K562 (cell line): ENCODE data around the gene LPAR2.

Experiments
- EGR1 ChIP-seq: fragments of 450-650 bp; conservative IDR thresholded peaks from 2 replicates; pipeline ENCODE4 v1.6.1; 2017; ENCODE audit warnings: mild to moderate bottlenecking
- HSF4 ChIP-seq: fragments of 250-450 bp; sonication (Bioruptor Pico); IDR thresholded peaks from 2 replicates; pipeline ENCODE4 v2.1.2; 2022; ENCODE audit warnings: mild to moderate bottlenecking, moderate library complexity, borderline replicate concordance
- POLR2A ChIP-seq: fragments of 450-650 bp; conservative IDR thresholded peaks from 2 replicates; pipeline ENCODE4 v1.6.1; 2016
- RBM25 ChIP-seq: fragments of 200-400 bp; formaldehyde crosslinking; IDR thresholded peaks from 2 replicates; pipeline ENCODE4 v1.6.1; 2018; ENCODE audit warnings: low read length, low read depth, moderate library complexity; ENCODE audit not compliant: severe bottlenecking
- TEAD1 ChIP-seq, 2 experiments: fragments of 450-650 bp in 1 of 2; sonication (generic) in 1 of 2; formaldehyde crosslinking; IDR thresholded peaks; 2 replicates each; pipeline versions ENCODE4 v1.4.0 to v1.8.0; 2020 to 2022; ENCODE audit warnings: mild to moderate bottlenecking in 2 of 2, missing genetic modification reagents in 1 of 2
- ZNF133 ChIP-seq: fragments of 250-450 bp; sonication (Bioruptor Pico); IDR thresholded peaks from 2 replicates; pipeline ENCODE4 v1.4.0; 2020; ENCODE audit warnings: mild to moderate bottlenecking
- ZNF134 ChIP-seq: fragments of 250-450 bp; sonication (Bioruptor Pico); conservative IDR thresholded peaks from 2 replicates; pipeline ENCODE4 v1.4.0; 2020
- ZNF696 ChIP-seq: fragments of 250-450 bp; sonication (Bioruptor Pico); conservative IDR thresholded peaks from 2 replicates; pipeline ENCODE4 v1.4.0; 2020; ENCODE audit warnings: mild to moderate bottlenecking, moderate library complexity
- TF ChIP-seq, protein P1 (sequence below): IDR thresholded peaks from 3 replicates; pipeline ENCODE4 v1.6.1; 2011; ENCODE audit warnings: borderline replicate concordance, mild to moderate bottlenecking, moderate library complexity; ENCODE audit not compliant: insufficient read length; ENCODE audit errors: extremely low read depth
- TF ChIP-seq, protein P2 (sequence below), 3 experiments: IDR thresholded peaks in 2 of 3; conservative IDR thresholded peaks in 1 of 3; 2 replicates each; pipeline ENCODE4 v1.5.1; 2011 to 2012; ENCODE audit warnings: low read length in 3 of 3, mild to moderate bottlenecking in 3 of 3, control low read depth in 2 of 3, improper control_type of control experiment in 1 of 3, inconsistent platforms in 1 of 3, low read depth in 1 of 3, mixed read lengths in 1 of 3, moderate library complexity in 1 of 3; ENCODE audit not compliant: insufficient read depth in 2 of 3

DNA sequence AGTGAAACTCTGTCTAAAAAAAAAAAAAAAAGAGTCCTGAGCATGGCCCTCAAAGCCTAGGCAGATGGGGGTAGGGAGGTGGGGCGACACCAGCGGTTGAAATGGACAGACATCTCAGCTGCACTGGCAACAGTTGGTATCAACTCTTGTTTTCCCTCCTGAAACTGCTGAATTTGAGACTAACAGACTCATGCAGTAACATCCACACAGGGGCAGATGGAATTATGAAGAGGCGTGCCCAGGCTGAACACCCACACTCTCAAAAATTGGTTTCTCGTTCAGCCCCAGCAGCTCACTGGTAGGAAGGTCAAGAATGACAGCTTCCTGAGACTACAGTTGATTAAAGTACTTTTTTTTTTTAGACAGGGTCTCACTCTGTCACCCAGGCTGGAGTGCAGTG lies 33.6 kb downstream of the LPAR2 start:
- TF ChIP-seq POLR2A (no peak), ZNF134 (CRISPR knock-in tag) (no peak), HSF4 (CRISPR knock-in tag) (no peak), EGR1 (no peak), RBM25 (no peak), ZNF133 (no peak), TEAD1 (CRISPR knock-in tag; IDR thresholded peaks at IDR 0.05) (no peak), ZNF696 (CRISPR knock-in tag) (no peak)
- TF ChIP-seq, protein P1, sequence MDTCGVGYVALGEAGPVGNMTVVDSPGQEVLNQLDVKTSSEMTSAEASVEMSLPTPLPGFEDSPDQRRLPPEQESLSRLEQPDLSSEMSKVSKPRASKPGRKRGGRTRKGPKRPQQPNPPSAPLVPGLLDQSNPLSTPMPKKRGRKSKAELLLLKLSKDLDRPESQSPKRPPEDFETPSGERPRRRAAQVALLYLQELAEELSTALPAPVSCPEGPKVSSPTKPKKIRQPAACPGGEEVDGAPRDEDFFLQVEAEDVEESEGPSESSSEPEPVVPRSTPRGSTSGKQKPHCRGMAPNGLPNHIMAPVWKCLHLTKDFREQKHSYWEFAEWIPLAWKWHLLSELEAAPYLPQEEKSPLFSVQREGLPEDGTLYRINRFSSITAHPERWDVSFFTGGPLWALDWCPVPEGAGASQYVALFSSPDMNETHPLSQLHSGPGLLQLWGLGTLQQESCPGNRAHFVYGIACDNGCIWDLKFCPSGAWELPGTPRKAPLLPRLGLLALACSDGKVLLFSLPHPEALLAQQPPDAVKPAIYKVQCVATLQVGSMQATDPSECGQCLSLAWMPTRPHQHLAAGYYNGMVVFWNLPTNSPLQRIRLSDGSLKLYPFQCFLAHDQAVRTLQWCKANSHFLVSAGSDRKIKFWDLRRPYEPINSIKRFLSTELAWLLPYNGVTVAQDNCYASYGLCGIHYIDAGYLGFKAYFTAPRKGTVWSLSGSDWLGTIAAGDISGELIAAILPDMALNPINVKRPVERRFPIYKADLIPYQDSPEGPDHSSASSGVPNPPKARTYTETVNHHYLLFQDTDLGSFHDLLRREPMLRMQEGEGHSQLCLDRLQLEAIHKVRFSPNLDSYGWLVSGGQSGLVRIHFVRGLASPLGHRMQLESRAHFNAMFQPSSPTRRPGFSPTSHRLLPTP: no peak
- TF ChIP-seq, protein P2, sequence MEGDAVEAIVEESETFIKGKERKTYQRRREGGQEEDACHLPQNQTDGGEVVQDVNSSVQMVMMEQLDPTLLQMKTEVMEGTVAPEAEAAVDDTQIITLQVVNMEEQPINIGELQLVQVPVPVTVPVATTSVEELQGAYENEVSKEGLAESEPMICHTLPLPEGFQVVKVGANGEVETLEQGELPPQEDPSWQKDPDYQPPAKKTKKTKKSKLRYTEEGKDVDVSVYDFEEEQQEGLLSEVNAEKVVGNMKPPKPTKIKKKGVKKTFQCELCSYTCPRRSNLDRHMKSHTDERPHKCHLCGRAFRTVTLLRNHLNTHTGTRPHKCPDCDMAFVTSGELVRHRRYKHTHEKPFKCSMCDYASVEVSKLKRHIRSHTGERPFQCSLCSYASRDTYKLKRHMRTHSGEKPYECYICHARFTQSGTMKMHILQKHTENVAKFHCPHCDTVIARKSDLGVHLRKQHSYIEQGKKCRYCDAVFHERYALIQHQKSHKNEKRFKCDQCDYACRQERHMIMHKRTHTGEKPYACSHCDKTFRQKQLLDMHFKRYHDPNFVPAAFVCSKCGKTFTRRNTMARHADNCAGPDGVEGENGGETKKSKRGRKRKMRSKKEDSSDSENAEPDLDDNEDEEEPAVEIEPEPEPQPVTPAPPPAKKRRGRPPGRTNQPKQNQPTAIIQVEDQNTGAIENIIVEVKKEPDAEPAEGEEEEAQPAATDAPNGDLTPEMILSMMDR (IDR thresholded peaks at IDR 0.05 in 2 of 3, conservative IDR thresholded peaks at IDR 0.05 in 1 of 3; ENCODE audit: insufficient read depth in 2 of 3, low read depth in 1 of 3, low read length in 3 of 3): no peak
